LoVo (cell line): ENCODE data around the gene PFDN2.
"Not testable (repeated sequence)": the region's sequence is repeated elsewhere in the genome, so short reads cannot be mapped to it uniquely, and the experiment has no call there.

Experiments
- DNase-seq: peaks from one replicate; pipeline ENCODE4 v3.0.0-alpha.2; 2016; ENCODE audit warnings: low spot score

The PFDN2 gene

GRCh38 chr1:161080441-161081405 lies 37.1 kb downstream of the PFDN2 start:
- DNase-seq, result no peak

DNA sequence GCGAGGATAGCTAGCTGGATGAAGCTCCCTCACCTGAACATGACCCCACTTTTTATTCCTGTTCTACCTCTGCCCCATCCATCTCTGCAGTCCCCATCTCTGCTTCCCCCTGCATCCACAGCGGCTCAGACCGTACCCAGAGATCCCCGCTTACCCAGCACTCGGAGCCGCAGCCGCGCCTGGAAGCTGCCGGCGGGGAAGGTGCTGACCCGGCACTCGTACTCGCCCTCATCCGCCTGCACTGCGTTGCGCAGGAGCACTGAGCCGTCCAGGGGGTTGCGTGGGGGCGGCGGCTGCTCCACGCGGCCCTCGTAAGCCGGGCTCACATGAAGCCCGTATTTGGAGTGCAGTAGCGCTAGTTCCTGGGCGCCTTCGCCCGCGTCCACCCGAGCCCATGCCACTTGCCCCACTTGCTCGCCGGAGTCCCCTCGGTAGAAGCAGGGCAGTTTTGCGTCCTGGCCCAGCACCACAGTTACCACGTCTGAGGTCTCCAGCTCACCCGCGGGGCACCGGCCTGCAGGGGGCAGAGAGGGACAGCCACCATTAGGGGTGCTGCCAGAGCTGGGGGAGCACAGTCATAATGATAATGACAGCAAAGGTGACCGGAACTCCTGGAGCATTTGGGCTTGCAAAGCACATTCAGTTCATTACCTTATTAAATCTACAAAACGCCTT lies 38.3 kb downstream of the PFDN2 start:
- DNase-seq, result no peak

GRCh38 chr1:161077426-161077825 lies 40.4 kb downstream of the PFDN2 start:
- DNase-seq, result no peak

GRCh38 chr1:161076410-161076809 lies 41.4 kb downstream of the PFDN2 start:
- no peak for DNase-seq

DNA sequence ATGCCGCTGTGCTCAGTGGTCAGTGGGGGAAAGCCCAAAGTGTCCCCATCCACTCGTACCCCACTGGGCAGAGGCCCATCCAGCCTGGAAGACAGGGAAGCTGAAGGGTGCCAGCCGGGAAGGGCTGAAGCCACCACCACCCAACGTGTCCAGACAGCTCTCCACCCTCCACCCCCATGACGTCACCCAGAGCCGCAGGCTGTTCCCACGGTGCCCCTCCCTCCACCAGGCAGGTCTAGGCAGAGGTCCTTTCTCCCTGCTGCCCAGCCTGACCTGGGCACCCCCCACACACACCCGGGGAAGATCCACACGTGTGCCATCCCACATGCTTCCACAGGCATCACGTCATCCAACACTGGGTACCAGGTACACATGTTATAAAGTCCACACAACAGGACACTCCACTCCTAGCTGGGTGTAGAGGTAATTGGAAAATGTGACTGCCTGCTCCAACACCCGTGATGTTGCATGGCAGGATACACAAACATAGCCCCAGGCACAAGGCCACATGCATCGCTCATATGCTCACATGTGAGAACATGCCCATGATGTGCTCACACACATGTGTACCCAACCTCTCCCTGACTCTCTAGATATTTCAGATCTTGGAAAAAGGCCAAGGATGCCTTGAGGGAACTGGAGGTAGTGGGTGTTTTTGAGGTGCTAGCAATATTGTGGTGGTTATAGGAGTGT lies 43.0 kb downstream of the PFDN2 start:
- DNase-seq, result peak; percentile 48

GRCh38 chr1:161073474-161074121 lies 44.2 kb downstream of the PFDN2 start:
- peak; percentile 26 for DNase-seq

DNA sequence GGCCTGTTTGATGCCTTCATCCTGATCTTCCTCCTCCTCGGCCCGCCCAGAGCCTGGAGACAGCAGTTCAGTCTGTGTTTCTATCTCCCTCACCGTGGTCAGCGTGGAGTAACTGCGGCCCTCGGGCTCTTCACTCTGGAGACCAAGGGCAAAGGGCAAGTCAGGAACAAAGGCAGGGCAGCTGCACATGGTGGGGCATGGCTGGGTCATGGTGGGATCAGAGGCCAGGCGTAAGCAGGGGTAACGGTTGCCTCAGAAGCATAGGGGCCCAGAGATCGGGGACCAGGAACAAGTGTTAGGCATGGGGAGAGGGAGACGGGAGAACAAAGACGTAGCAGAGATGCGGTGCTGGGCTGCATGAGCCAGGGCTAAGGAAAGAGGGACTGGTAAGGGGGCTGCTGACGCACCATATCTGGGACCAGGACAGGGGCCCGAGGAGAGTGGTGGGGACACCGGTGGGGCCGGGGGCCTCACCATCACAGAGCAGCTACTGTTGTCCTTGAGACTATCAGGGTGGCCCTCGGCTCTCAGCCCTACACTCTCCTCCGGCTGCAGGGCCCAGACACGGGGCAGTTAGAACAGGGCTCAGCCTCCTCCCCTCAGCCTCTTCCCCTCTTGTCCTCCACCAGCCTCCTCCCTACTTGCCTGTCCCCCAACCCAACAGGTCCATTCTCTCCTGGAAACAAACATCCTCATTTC lies 44.9 kb downstream of the PFDN2 start:
- no peak for DNase-seq

DNA sequence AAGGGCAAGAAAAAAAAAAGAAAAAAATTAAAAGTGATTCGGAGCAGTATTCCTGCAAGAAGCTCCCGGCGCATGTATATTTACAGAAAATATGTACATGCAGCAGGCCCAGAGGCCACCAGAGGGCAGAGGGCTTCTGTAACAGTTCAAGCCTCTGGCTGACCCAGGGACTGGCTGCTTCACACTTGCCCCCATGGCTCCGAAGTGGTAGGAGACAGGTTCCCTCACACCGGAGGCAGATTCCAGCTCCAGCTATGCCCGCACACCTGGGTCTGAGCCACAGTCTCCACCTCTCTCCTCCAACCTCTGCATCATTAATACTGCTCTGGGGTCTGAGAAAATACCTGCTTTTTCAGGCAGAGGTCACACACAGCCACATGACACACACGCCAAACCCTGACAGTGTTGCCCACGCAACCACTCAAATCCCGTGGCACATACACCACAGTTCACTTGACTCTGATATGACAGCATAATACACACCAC lies 45.9 kb downstream of the PFDN2 start:
- peak; percentile 25 for DNase-seq

GRCh38 chr1:161070761-161071160 lies 47.1 kb downstream of the PFDN2 start:
- DNase-seq, result no peak

GRCh38 chr1:161069731-161070270 lies 48.0 kb downstream of the PFDN2 start, which contains the start of gene ARHGAP30:
TSS of gene ARHGAP30 (minus strand) at chr1:161069891. CDS start at chr1:161069624, 267 bp downstream.
- no peak for DNase-seq

GRCh38 chr1:161069241-161069640 lies 48.6 kb downstream of the PFDN2 start:
- no peak for DNase-seq

- no peak for DNase-seq
These were observed 49.3 kb downstream of the PFDN2 start for GRCh38 chr1:161068306-161069234.

DNA sequence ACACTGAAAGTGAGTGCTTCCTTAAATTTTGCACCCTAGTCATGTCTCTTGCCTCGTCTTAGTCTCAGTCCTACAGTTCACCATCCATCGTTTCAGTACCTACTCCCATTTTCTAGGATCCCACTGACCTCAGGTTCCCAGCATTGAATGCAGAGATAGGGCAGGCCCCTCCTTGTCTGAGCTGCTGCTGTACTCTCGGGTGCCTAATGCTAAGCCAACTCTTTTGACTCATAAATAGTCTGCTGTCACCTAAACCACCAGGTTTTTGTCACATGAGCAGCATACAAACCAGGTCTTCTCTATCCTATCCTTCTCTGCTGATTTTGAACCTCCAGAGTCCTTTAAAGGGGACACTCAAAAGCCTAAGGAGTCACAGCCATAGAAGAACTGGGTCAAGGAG lies 51.1 kb downstream of the PFDN2 start:
- no peak for DNase-seq

GRCh38 chr1:161065681-161066080 lies 52.2 kb downstream of the PFDN2 start:
- DNase-seq, result not testable (repeated sequence)

DNA sequence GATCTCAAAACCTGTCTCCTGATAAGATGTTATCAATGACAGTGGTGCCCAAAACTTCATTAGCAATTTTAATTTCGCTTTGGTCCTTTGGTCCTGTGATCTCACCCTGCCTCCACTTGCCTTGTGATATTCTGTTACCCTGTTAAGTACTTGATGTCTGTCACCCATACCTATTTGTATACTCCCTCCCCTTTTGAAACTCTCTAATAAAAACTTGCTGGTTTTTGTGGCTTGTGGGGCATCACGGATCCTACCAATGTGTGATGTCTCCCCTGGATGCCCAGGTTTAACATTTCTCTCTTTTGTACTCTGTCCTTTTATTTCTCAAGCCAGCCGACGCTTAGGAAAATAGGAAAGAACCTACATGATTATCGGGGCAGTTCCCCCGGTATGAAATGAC lies 53.9 kb downstream of the PFDN2 start:
- DNase-seq, result not testable (repeated sequence)

DNA sequence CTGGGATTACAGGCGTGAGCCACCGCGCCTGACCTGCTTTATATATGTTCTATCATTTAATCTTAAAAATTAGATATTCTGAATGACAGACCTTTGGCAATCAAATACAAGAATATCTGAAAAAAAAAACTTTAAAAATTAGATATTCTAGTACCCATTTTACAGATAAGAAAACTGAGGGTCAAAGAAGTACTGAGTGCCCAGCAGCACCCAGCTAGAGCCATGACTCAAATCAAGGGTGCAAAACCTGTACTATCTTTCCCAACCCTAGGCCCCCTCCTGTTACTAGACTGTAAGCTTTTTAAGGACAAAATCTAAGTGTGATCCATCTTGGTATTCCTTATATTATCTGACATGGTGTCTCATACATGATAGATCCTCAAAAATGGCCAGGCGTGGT lies 56.4 kb downstream of the PFDN2 start:
- no peak for DNase-seq

DNA sequence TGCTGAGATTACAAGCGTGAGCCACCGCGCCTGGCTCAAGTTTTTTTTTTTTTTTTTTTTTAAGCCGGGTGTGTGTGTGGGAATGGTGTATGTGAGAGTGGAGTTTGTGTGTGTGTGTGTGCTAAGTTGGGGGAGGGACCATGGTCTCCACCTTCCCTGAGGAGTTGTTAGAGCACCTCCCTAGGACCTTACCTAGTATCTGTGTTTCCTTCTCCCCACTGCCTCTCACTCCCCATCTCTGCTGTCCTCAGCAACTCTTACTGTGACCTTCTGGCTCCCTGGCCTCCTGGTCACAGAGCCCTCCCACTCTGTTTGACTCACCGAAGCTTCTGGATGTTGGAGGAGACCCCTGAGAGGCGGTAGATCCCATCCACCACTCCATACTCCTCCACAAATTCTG lies 58.5 kb downstream of the PFDN2 start:
- no peak for DNase-seq

DNA sequence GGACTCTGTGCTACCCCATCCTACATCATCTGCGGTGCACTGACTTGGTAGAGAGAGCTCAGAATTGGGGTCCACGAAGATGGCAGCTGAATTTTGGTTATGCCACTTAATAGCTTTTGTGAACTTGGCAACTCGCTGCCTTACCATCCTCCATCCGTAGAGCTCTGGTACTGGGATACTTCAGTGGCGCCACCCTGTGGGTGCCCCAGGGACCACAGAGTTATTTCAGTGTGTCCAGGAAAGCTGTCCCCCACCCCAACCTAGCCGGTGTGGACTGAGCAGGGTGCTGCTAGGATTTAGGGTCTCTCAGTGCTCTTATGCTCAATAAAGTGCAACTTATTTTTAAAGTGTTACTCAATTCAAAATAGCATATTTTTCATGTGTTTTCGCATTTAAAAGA lies 63.0 kb downstream of the PFDN2 start:
- DNase-seq, result no peak

DNA sequence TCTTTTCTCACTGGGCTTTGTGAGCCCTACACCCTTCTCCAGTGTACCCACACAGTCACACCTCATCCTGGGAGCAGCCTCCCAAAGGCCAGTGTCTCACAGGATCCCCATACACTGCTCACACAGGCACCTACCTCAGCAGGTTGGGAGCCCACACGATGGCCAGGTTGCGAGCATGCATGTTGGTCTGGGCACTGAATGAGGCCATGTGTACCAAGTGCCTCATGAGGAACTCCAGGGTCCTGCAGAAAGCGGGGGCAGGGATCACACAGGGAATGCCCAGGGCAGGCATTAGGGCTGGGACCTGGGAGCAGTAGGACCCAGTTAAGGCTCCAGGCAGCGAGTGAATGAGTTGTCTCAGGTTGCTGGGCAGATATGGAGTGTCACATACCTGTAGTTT lies 63.6 kb downstream of the PFDN2 start:
- no peak for DNase-seq

- DNase-seq, result no peak
These were observed 64.9 kb downstream of the PFDN2 start for GRCh38 chr1:161052899-161053298.
